NOMO-1 (cell line): Measurements from ENCODE around the gene CHPF.

ENCODE experiments used
- DNase-seq, 2 experiments: peaks; one replicate each; lab custom pipeline; 2025; ENCODE audit not compliant: unreplicated experiment in 2 of 2; lab: John Stamatoyannopoulos, UW

The CHPF gene

GRCh38 chr2:219543596-219544358 is at the start of gene CHPF, which contains the start of gene TMEM198:
CHPF (minus strand) TSS chr2:219543809; CDS start chr2:219543538, 271 bp downstream.
TMEM198 (plus strand) TSS chr2:219544028; CDS start chr2:219544728, 700 bp downstream.
- peak; percentile 91 to 93 for DNase-seq

- no peak for DNase-seq
Measured at GRCh38 chr2:219593154-219593553, 49.5 kb upstream of the CHPF start.

- DNase-seq = no peak
Measured at GRCh38 chr2:219592736-219593135, 49.1 kb upstream of the CHPF start.

- DNase-seq = no peak
Measured at GRCh38 chr2:219591091-219591490, 47.5 kb upstream of the CHPF start.

- DNase-seq = no peak
Measured at GRCh38 chr2:219581346-219581745, 37.7 kb upstream of the CHPF start.

- DNase-seq = peak; percentile 69 to 84
Measured at GRCh38 chr2:219578811-219579613, 35.4 kb upstream of the CHPF start.

GRCh38 chr2:219576505-219577388 is 33.1 kb upstream of the CHPF start:
- no peak for DNase-seq

GRCh38 chr2:219575566-219576504 is 32.2 kb upstream of the CHPF start:
- no peak for DNase-seq

GRCh38 chr2:219574484-219575311 is 31.1 kb upstream of the CHPF start:
- DNase-seq = no peak

- DNase-seq = peak in 1 of 2 experiments; percentile 61
Measured at GRCh38 chr2:219573166-219573565, 29.6 kb upstream of the CHPF start.

GRCh38 chr2:219572237-219573001 is 28.8 kb upstream of the CHPF start, which contains the start of gene INHA:
INHA (plus strand) TSS chr2:219572310; CDS start chr2:219572375, 65 bp downstream.
- no peak for DNase-seq

- peak; percentile 36 to 42 for DNase-seq
Measured at GRCh38 chr2:219571311-219572236, 28.0 kb upstream of the CHPF start, which contains the start of gene OBSL1. OBSL1 (minus strand) TSS chr2:219571539; CDS start chr2:219571232, 307 bp downstream.

- DNase-seq = no peak
Measured at GRCh38 chr2:219570924-219571310, 27.3 kb upstream of the CHPF start.

GRCh38 chr2:219570194-219570923 is 26.8 kb upstream of the CHPF start:
- DNase-seq = no peak

GRCh38 chr2:219569635-219570034 is 26.0 kb upstream of the CHPF start:
- DNase-seq = no peak

- no peak for DNase-seq
Measured at GRCh38 chr2:219569041-219569440, 25.4 kb upstream of the CHPF start.
